ENCODE measurements around the gene SLC4A2. TPM values are rescaled to one million over a fixed set of nuclear protein-coding genes. Genes with fewer than 3 reads are reported as not detected.
"Not testable (repeated sequence)": the region's sequence is repeated elsewhere in the genome, so short reads cannot be mapped to it uniquely, and the experiment has no call there.

Gene SLC4A2
- total RNA-seq, 4 donors from 2014 or later, result 74.3 to 111 (median 91.4) TPM

DNA sequence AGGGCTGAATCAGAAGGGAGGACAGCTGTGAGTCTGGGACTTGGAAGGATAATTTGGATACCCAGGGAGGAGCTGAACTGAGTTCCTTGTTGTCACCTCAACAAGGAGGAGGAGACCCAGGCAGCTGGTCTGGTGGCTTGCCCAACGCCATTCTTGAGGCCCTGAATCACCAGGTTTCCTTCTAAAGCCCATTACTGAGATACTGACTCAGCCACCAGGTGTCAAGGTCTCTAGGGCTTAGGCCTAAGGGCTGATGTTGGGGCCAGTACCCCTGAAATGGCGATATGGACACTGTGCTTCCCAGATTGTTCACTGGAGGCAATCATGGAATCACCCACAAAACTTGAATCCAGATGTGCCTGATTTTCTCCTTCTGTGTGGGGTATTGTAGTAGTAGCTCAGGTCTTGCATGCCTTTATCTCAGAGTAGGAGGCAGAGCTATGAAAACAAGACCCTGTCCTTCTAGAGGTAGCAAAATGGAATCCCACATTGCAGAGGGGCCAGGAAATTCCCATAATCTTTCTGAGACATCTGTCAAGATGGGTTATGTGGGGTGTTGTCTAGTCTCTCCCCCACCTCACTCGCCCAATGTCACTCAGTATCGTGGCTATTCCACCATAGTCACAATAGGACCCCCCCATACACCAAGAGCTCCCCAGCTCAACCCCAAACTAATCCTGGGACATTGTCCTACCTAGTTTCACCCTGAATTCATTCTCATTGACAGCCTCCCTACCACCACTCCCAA lies 33.3 kb upstream of the SLC4A2 start:
- DNase-seq (ENCODE audit: low spot score in 2 of 2), result no peak
- TF ChIP-seq EP300 (IDR thresholded peaks at IDR 0.05), result no peak
- TF ChIP-seq, protein P1, sequence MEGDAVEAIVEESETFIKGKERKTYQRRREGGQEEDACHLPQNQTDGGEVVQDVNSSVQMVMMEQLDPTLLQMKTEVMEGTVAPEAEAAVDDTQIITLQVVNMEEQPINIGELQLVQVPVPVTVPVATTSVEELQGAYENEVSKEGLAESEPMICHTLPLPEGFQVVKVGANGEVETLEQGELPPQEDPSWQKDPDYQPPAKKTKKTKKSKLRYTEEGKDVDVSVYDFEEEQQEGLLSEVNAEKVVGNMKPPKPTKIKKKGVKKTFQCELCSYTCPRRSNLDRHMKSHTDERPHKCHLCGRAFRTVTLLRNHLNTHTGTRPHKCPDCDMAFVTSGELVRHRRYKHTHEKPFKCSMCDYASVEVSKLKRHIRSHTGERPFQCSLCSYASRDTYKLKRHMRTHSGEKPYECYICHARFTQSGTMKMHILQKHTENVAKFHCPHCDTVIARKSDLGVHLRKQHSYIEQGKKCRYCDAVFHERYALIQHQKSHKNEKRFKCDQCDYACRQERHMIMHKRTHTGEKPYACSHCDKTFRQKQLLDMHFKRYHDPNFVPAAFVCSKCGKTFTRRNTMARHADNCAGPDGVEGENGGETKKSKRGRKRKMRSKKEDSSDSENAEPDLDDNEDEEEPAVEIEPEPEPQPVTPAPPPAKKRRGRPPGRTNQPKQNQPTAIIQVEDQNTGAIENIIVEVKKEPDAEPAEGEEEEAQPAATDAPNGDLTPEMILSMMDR (IDR thresholded peaks at IDR 0.05), result no peak
- TF ChIP-seq POLR2A (IDR thresholded peaks at IDR 0.05), result no peak
- Histone ChIP-seq H3K4me3 (no peak overlapping the region), H3K36me3 (peaks cover 0 to 7% (median 0%) of the 10 kb centered on the region in 3 donors), H3K27me3 (peaks cover 0 to 23% of the 10 kb centered on the region in 2 donors), H3K9me3 (no peaks in the 10 kb centered on the region), H3K4me1 (peaks cover 0 to 17% (median 7%) of the 10 kb centered on the region in 4 donors), H3K27ac (no peak overlapping the region)
- 76 to 83% methylated on average over 3 to 4 of the region's 4 CpGs for WGBS, 2 donors

DNA sequence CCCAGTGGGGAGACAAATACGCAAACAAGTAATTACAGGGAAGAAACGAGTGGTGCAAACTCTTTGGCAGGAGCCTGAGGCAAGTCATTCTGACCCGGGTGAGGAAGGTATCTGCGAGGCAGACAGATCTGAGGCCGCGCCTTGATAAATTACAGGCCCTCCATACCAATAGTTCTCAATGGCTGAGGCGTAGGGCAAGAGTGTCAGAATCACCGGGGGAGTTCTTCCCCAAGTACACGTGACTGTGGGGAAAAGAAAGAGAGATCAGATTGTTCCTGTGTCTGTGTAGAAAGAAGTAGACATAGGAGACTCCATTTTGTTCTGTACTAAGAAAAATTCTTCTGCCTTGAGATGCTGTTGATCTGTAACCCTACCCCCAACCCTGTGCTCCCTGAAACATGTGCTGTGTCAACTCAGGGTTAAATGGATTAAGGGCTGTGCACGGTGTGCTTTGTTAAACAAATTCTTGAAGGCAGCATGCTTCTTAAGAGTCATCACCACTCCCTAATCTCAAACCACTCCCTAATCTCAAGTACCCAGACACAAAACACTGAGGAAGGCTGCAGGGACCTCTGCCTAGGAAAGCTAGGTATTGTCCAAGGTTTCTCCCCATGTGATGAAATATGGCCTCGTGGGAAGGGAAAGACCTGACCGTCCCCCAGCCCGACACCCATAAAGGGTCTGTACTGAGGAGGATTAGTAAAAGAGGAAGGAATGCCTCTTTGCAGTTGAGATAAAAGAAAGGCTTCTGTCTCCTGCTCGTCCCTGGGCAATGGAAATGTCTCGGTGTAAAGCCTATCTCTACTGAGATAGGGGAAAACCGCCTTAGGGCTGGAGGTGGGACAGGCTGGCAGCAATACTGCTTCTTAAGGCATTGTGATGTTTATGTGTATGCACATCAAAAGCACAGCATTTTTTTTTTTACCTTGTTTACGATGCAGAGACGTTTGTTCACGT lies 32.3 kb upstream of the SLC4A2 start:
- not testable (repeated sequence) for DNase-seq (ENCODE audit: low spot score in 2 of 2); H3K4me3 ChIP-seq; H3K9me3 ChIP-seq
- WGBS, 2 donors, result 44% methylated on average over 19 of the region's 19 CpGs
- Histone ChIP-seq H3K27me3 (peaks cover 0 to 15% of the 10 kb centered on the region in 2 donors), H3K4me1 (peaks cover 0 to 17% (median 7%) of the 10 kb centered on the region in 4 donors), H3K36me3 (peaks cover 0 to 15% (median 0%) of the 10 kb centered on the region in 3 donors), H3K27ac (peak overlapping the region in 3 of 4 donors; percentile 49 to 92 (median 76))

DNA sequence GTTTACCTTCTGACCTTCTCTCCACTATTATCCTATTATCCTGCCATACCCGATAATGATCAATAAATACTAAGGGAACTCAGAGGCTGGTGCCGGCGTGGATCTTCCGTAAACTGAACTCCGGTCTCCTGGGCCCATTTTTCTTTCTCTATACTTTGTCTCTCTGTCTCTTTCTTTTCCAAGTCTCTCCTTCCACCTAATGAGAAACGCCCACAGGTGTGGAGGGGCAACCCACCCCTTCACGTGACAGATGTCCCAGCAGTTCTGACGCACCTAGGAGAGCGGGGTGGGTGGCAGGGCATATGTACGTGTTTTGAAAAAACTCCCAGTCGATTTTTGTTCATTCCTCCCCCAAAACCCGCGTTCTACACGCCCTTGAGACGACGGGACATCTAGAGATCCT lies 31.7 kb upstream of the SLC4A2 start:
- DNase-seq (ENCODE audit: low spot score in 2 of 2); H3K9me3 ChIP-seq: not testable (repeated sequence)
- Histone ChIP-seq H3K36me3 (peaks cover 0 to 21% (median 0%) of the 10 kb centered on the region in 3 donors), H3K27me3 (peaks cover 0 to 13% of the 10 kb centered on the region in 2 donors), H3K27ac (peak overlapping the region; percentile 49 to 92 (median 77)), H3K4me1 (peaks cover 0 to 17% (median 7%) of the 10 kb centered on the region in 4 donors), H3K4me3 (peak overlapping the region; percentile 43 to 82 (median 66))
- peak in 1 of 2 donors; percentile 21 for TF ChIP-seq POLR2A (IDR thresholded peaks at IDR 0.05)
- WGBS, 2 donors, result 10 to 12% methylated on average over 16 of the region's 16 CpGs

DNA sequence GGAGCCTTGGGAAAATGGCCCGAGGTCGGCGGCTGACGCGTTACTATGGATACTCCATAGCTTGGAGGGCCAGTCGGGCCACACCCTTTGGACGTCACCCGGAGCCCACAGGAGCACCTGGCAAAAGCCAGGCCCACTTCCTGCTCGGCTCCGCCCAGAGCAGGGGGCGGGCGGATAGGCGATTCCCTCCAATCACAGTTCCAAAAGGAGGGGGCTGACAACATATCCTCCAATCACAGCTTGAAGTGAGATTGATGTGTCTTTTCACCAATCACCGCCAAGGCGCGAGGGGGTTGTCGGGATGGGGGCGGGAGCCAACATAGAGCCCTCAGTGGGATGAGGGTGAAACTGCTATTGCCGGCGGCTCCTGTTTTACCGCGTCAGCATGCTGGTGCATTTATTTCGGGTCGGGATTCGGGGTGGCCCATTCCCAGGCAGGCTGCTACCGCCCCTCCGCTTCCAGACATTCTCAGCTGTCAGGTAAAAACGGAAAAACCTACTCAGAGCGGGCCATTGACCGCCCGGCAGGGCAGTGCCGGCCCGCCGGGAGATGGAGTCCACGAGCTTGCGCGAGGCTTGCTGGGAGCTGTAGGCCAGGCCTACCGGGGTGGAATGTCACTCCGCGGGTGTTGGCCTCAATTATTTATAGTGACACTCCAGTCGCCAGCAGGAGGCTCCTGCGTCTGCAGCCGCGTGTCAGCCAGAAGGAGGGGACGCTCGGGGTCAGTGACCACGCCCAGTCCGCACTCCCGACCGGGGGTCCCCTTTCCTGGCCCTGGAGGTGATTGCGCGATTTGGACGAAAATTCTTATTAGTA lies 31.1 kb upstream of the SLC4A2 start, which contains the start of gene ABCB8:
ABCB8 (plus strand) TSS at position 320 of the 817 bp plus-strand sequence; CDS start at position 386, 66 bp downstream.
- no peaks in the 10 kb centered on the region for H3K9me3 ChIP-seq
- DNase-seq (ENCODE audit: low spot score in 2 of 2), result peak; percentile 99 to 100
- WGBS, 2 donors, result 0 to 1% methylated on average over 41 to 42 of the region's 53 CpGs
- peak within 1 kb of the TSS; percentile 53 to 82 (median 68) for H3K4me3 ChIP-seq
- peaks cover 0 to 17% (median 7%) of the 10 kb centered on the region in 4 donors for H3K4me1 ChIP-seq
- H3K27ac ChIP-seq, result peak within 1 kb of the TSS; percentile 75 to 92 (median 78)
- peaks cover 0 to 28% (median 0%) of the 10 kb centered on the region in 3 donors for H3K36me3 ChIP-seq
- TF ChIP-seq POLR2A (IDR thresholded peaks at IDR 0.05), result peak; percentile 25 to 82
- TF ChIP-seq, protein P1 (IDR thresholded peaks at IDR 0.05), result peak; percentile 46 to 82 (median 57)
- peak; percentile 31 to 86 for TF ChIP-seq EP300 (IDR thresholded peaks at IDR 0.05)
- H3K27me3 ChIP-seq, result peaks cover 0 to 11% of the 10 kb centered on the region in 2 donors

DNA sequence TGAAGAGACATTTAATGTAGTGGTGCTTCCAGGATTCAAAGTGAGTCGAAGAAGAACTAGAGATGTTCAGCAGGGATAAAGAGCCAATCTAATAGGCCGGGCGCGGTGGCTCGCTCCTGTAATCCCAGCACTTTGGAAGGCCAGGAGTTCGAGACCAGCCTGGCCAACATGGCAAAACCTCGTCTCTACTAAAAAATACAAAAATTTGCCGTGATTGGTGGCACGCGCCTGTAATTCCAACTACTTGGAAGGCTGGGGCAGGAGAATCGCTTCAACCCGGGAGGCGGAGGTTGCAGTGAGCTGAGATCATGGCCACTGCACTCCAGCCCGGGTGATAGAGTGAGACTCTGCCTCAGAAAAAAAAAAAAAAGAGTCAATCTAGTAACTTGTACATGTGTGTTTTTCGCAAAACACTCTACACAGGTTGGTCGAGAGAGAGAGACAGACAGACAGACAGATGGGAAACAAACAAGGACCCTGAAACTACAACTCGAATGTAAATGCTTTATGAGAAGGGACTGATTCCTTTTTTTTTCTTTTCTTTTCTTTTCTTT lies 30.4 kb upstream of the SLC4A2 start:
- no peaks in the 10 kb centered on the region for H3K9me3 ChIP-seq
- TF ChIP-seq, protein P1 (IDR thresholded peaks at IDR 0.05), result peak in 1 of 5 experiments; percentile 3
- TF ChIP-seq EP300 (IDR thresholded peaks at IDR 0.05), result no peak
- peak overlapping the region; percentile 75 to 92 (median 78) for H3K27ac ChIP-seq
- DNase-seq (ENCODE audit: low spot score in 2 of 2), result no peak
- WGBS, 2 donors, result 47 to 52% methylated on average over 17 of the region's 17 CpGs
- peaks cover 0 to 4% of the 10 kb centered on the region in 2 donors for H3K27me3 ChIP-seq
- H3K4me1 ChIP-seq, result peaks cover 0 to 17% (median 7%) of the 10 kb centered on the region in 4 donors
- peak overlapping the region; percentile 53 to 82 (median 68) for H3K4me3 ChIP-seq
- H3K36me3 ChIP-seq, result peaks cover 0 to 34% (median 0%) of the 10 kb centered on the region in 3 donors

All from tibial nerve (tissue), 4 donors.